Osteocyte (in vitro differentiated cells): ENCODE data around the gene TAS2R39. TPM values are rescaled to one million over a fixed set of nuclear protein-coding genes. Genes with fewer than 3 reads are reported as not detected.

Source experiments
- DNase-seq: peaks from one replicate; pipeline ENCODE4 v3.0.0; 2021; ENCODE audit warnings: mixed read lengths; ENCODE audit not compliant: unreplicated experiment; ENCODE audit errors: extremely low spot score
- H3K27ac Mint-ChIP-seq: one replicate; pipeline ENCODE4 v1.8.0; 2021; ENCODE audit warnings: mild to moderate bottlenecking, mixed read lengths; ENCODE audit not compliant: unreplicated experiment
- H3K27me3 Mint-ChIP-seq: one replicate; pipeline ENCODE4 v1.8.0; 2021; ENCODE audit warnings: mixed read lengths; ENCODE audit not compliant: unreplicated experiment
- H3K36me3 Mint-ChIP-seq: one replicate; pipeline ENCODE4 v1.8.0; 2021; ENCODE audit warnings: mixed read lengths; ENCODE audit not compliant: unreplicated experiment
- H3K4me1 Mint-ChIP-seq: one replicate; pipeline ENCODE4 v1.8.0; 2021; ENCODE audit warnings: mixed read lengths; ENCODE audit not compliant: unreplicated experiment
- H3K4me3 Mint-ChIP-seq: one replicate; pipeline ENCODE4 v1.8.0; 2021; ENCODE audit warnings: mild to moderate bottlenecking, moderate library complexity, mixed read lengths; ENCODE audit not compliant: unreplicated experiment
- H3K9me3 Mint-ChIP-seq: one replicate; pipeline ENCODE4 v1.8.0; 2021; ENCODE audit warnings: mixed read lengths; ENCODE audit not compliant: unreplicated experiment
- total RNA-seq: library from RNA; stranded (reverse); gene quantifications from 2 replicates; pipeline ENCODE4 v1.2.1, GENCODE V29; 2021
- TF ChIP-seq, protein P1 (sequence below): fragments of 200-600 bp; sonication (generic); IDR thresholded peaks from 2 replicates; pipeline ENCODE4 v1.5.0; 2021; ENCODE audit warnings: antibody characterized with exemption, mild to moderate bottlenecking, moderate library complexity

The TAS2R39 gene
- total RNA-seq, 1 donor from 2014 or later: not detected

GRCh38 chr7:143221737-143222136 is 38.5 kb downstream of the TAS2R39 start, which contains the start of gene TAS2R40:
Gene TAS2R40 (plus strand): TSS chr7:143222037. CDS start chr7:143222079, 42 bp downstream.
- TF ChIP-seq, protein P1, sequence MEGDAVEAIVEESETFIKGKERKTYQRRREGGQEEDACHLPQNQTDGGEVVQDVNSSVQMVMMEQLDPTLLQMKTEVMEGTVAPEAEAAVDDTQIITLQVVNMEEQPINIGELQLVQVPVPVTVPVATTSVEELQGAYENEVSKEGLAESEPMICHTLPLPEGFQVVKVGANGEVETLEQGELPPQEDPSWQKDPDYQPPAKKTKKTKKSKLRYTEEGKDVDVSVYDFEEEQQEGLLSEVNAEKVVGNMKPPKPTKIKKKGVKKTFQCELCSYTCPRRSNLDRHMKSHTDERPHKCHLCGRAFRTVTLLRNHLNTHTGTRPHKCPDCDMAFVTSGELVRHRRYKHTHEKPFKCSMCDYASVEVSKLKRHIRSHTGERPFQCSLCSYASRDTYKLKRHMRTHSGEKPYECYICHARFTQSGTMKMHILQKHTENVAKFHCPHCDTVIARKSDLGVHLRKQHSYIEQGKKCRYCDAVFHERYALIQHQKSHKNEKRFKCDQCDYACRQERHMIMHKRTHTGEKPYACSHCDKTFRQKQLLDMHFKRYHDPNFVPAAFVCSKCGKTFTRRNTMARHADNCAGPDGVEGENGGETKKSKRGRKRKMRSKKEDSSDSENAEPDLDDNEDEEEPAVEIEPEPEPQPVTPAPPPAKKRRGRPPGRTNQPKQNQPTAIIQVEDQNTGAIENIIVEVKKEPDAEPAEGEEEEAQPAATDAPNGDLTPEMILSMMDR: no peak
- Mint-ChIP-seq H3K4me1 (peaks cover 17% of the 10 kb centered on the region), H3K4me3 (no peak within 1 kb of the TSS), H3K9me3 (no peaks in the 10 kb centered on the region), H3K36me3 (peaks cover 2% of the 10 kb centered on the region), H3K27ac (no peak within 1 kb of the TSS), H3K27me3 (peaks cover 17% of the 10 kb centered on the region)
- DNase-seq: no peak

DNA sequence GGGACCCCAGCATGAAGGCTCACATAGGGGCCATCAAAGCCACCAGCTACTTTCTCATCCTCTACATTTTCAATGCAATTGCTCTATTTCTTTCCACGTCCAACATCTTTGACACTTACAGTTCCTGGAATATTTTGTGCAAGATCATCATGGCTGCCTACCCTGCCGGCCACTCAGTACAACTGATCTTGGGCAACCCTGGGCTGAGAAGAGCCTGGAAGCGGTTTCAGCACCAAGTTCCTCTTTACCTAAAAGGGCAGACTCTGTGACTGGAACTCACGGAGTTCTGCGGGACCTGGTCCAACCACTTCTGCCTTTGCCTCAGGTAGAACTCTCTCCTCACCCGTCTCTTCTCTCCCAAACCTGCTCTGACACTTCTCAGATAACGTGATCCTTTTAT is 39.6 kb downstream of the TAS2R39 start:
- Mint-ChIP-seq H3K9me3 (no peaks in the 10 kb centered on the region), H3K36me3 (peaks cover 2% of the 10 kb centered on the region), H3K27ac (no peak overlapping the region), H3K4me1 (peaks cover 11% of the 10 kb centered on the region), H3K4me3 (no peak overlapping the region), H3K27me3 (peaks cover 17% of the 10 kb centered on the region)
- TF ChIP-seq, protein P1: no peak
- DNase-seq: no peak

DNA sequence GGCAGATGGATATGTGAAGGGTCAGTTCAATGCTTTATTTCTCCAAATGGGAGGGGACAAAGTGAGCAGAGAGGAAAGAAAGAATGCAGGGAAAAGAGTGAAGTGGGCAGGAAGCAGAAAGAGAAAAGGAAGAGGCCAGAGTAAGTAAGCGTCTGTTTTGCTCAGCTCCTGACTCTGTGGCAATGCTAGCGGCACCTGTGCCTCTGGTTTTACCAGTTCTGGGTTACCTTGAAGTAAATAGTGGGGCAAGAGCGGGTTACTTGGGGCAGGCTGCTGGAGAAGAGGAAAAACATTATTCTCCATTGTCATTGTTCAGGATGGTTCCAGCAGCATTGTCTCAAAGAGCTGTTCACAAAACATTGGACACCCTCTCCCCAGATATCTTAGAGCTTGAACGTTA is 40.6 kb downstream of the TAS2R39 start:
- no peak for DNase-seq
- Mint-ChIP-seq H3K27ac (no peak overlapping the region), H3K36me3 (peaks cover 2% of the 10 kb centered on the region), H3K4me1 (peaks cover 11% of the 10 kb centered on the region), H3K9me3 (no peaks in the 10 kb centered on the region), H3K27me3 (peaks cover 14% of the 10 kb centered on the region), H3K4me3 (no peak overlapping the region)
- TF ChIP-seq, protein P1: no peak

DNA sequence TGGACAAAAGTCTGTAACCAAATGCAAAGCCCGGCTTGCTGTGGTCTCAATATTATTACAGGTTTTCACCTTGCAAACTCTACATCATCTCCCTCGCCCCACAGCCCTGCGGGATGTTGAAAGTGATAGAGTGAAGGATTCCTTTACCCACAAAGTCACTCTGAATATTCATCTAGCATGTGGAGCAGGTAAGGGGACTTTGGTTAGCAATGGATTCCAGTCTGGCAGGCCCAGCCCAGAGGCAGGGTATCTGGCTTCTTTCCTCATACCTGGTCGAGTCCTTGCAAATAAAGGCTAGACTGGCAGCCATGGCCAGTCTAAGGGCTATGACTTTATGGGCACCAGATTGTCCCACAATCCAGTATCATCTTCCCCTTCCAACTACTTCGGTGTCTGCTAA is 41.8 kb downstream of the TAS2R39 start:
- peaks cover 11% of the 10 kb centered on the region for H3K27me3 Mint-ChIP-seq
- no peaks in the 10 kb centered on the region for H3K36me3 Mint-ChIP-seq
- H3K4me1 Mint-ChIP-seq: peaks cover 11% of the 10 kb centered on the region
- H3K9me3 Mint-ChIP-seq: no peaks in the 10 kb centered on the region
- TF ChIP-seq, protein P1: no peak
- DNase-seq: no peak
- no peak overlapping the region for H3K4me3 Mint-ChIP-seq
- H3K27ac Mint-ChIP-seq: peak overlapping the region; percentile 50

DNA sequence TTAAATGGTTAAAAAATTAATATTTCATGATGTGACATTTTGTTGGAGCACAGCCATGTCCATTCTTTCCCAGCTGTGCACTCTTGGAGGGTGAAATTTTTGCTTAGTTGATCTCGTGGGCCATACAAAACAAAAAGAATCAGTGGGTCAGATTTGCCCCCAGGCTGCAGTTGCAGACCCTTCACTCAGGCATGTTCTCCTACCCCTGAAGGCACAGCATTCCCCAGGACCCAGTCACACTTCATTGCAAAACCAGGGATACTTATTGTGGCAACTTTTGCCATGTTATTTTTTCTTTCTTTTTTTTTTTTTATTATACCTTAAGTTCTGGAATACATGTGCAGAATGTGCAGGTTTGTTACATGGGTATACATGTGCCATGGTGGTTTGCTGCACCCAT is 44.6 kb downstream of the TAS2R39 start:
- TF ChIP-seq, protein P1: no peak
- DNase-seq: no peak
- Mint-ChIP-seq H3K4me3 (no peak overlapping the region), H3K9me3 (peaks cover 2% of the 10 kb centered on the region), H3K27me3 (peaks cover 8% of the 10 kb centered on the region), H3K4me1 (peaks cover 11% of the 10 kb centered on the region), H3K27ac (no peak overlapping the region), H3K36me3 (no peaks in the 10 kb centered on the region)
